ENCODE results near the gene OSBPL9.
A peak's percentile ranks its signal among the peaks of the same experiment; 100 is the strongest.

Gene OSBPL9

DNA sequence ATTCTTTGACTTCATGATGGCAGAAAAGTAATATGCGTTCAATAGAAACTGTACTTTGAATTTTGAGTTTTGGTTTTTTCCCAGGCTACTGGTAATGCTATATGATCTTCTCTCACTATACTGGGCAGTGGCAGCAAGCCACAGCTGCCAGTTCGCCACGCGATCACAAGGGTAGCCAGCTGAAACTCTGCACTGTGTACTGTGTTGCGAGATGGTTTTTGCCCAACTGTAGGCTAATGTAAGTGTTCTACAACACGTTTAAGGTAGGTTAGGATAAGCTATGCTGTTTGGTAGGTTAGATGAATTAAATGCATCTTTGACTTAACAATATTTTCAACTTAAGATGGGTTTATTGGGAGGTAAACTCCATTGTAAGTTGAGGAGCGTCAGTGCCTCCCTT is 138.5 kb downstream of the OSBPL9 start:
- WGBS, 2 experiments (ENCODE audit: insufficient coverage in 2 of 2), result 100% methylated on average over 2 of the region's 7 CpGs; no CpG with 5 or more reads in 1 of the 2 experiments
- Histone ChIP-seq H3K27ac (ENCODE audit: low read depth, low read length, severe bottlenecking) (no peak overlapping the region), H3K4me1 (ENCODE audit: control insufficient read depth, insufficient read depth, low read length, poor library complexity, severe bottlenecking) (no peaks in the 10 kb centered on the region), H3K4me3 (ENCODE audit: extremely low read depth, insufficient read depth, low read length, poor library complexity, severe bottlenecking) (no peak overlapping the region), H3K36me3 (ENCODE audit: control insufficient read depth, insufficient read depth, low read length) (peaks cover 45% of the 10 kb centered on the region), H3K9me3 (ENCODE audit: control insufficient read depth, low read length) (no peaks in the 10 kb centered on the region)

GRCh38 chr1:51756290-51756689 is 139.4 kb downstream of the OSBPL9 start:
- Histone ChIP-seq H3K9me3 (ENCODE audit: control insufficient read depth, low read length) (no peaks in the 10 kb centered on the region), H3K36me3 (ENCODE audit: control insufficient read depth, insufficient read depth, low read length) (peaks cover 41% of the 10 kb centered on the region), H3K4me3 (ENCODE audit: extremely low read depth, insufficient read depth, low read length, poor library complexity, severe bottlenecking) (no peak overlapping the region), H3K4me1 (ENCODE audit: control insufficient read depth, insufficient read depth, low read length, poor library complexity, severe bottlenecking) (no peaks in the 10 kb centered on the region), H3K27ac (ENCODE audit: low read depth, low read length, severe bottlenecking) (no peak overlapping the region)
- no CpG with 5 or more reads among the region's 2 CpGs for WGBS, 2 experiments (ENCODE audit: insufficient coverage in 2 of 2)

- no peak overlapping the region for H3K4me3 ChIP-seq (ENCODE audit: extremely low read depth, insufficient read depth, low read length, poor library complexity, severe bottlenecking)
- no peak overlapping the region for H3K27ac ChIP-seq (ENCODE audit: low read depth, low read length, severe bottlenecking)
- WGBS, 2 experiments (ENCODE audit: insufficient coverage in 2 of 2), result 87 to 100% methylated on average over 2 to 3 of the region's 4 CpGs
- no peaks in the 10 kb centered on the region for H3K4me1 ChIP-seq (ENCODE audit: control insufficient read depth, insufficient read depth, low read length, poor library complexity, severe bottlenecking)
- no peaks in the 10 kb centered on the region for H3K9me3 ChIP-seq (ENCODE audit: control insufficient read depth, low read length)
- H3K36me3 ChIP-seq (ENCODE audit: control insufficient read depth, insufficient read depth, low read length), result peaks cover 33% of the 10 kb centered on the region
Measured at GRCh38 chr1:51758310-51758709, 141.4 kb downstream of the OSBPL9 start.

DNA sequence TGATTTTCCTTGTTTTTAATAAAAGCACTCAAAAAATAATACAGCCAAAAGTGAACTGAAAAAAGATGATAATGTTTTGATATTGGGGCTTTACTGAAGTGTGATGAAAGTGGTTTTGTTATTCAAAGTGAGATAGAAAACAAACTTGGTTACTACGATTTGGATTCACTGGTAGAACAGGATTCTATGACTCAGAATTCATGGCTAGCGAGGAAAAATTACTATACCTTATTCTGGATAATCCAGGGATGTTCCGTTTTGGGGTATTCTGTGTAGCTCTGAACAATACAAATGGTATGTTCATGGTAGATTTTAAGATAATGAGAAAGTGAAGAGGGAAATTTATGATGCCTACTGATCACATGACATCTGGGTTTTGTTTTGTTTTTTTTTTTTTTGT is 144.0 kb downstream of the OSBPL9 start:
- WGBS, 2 experiments (ENCODE audit: insufficient coverage in 2 of 2), result 90% methylated on average over 2 of the region's 3 CpGs; no CpG with 5 or more reads in 1 of the 2 experiments
- H3K4me1 ChIP-seq (ENCODE audit: control insufficient read depth, insufficient read depth, low read length, poor library complexity, severe bottlenecking), result no peaks in the 10 kb centered on the region
- H3K4me3 ChIP-seq (ENCODE audit: extremely low read depth, insufficient read depth, low read length, poor library complexity, severe bottlenecking), result no peak overlapping the region
- no peak overlapping the region for H3K27ac ChIP-seq (ENCODE audit: low read depth, low read length, severe bottlenecking)
- peaks cover 31% of the 10 kb centered on the region for H3K36me3 ChIP-seq (ENCODE audit: control insufficient read depth, insufficient read depth, low read length)
- H3K9me3 ChIP-seq (ENCODE audit: control insufficient read depth, low read length), result no peaks in the 10 kb centered on the region

DNA sequence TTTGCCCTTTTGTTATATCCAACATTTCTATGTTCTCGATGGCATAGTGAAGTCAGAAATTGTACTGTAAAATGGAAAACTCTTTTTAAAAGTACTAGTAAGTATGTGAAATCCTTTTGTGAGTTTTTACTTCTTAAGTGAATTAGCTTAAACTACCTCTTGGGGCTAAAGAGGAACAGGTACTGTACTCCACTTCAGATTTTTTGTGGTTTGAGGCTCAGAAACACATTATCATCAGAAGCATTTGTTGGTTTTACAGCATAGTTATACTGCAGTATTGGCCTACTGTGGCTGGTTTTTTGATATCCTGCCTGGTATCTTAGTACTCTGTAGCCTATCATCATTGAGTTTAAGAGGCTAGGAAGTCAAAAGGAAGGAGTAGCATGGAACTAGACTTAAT is 144.5 kb downstream of the OSBPL9 start:
- Histone ChIP-seq H3K27ac (ENCODE audit: low read depth, low read length, severe bottlenecking) (no peak overlapping the region), H3K4me1 (ENCODE audit: control insufficient read depth, insufficient read depth, low read length, poor library complexity, severe bottlenecking) (no peaks in the 10 kb centered on the region), H3K4me3 (ENCODE audit: extremely low read depth, insufficient read depth, low read length, poor library complexity, severe bottlenecking) (no peak overlapping the region), H3K36me3 (ENCODE audit: control insufficient read depth, insufficient read depth, low read length) (peaks cover 34% of the 10 kb centered on the region), H3K9me3 (ENCODE audit: control insufficient read depth, low read length) (no peaks in the 10 kb centered on the region)
- WGBS, 2 experiments (ENCODE audit: insufficient coverage in 2 of 2), result no CpG with 5 or more reads among the region's 1 CpG

DNA sequence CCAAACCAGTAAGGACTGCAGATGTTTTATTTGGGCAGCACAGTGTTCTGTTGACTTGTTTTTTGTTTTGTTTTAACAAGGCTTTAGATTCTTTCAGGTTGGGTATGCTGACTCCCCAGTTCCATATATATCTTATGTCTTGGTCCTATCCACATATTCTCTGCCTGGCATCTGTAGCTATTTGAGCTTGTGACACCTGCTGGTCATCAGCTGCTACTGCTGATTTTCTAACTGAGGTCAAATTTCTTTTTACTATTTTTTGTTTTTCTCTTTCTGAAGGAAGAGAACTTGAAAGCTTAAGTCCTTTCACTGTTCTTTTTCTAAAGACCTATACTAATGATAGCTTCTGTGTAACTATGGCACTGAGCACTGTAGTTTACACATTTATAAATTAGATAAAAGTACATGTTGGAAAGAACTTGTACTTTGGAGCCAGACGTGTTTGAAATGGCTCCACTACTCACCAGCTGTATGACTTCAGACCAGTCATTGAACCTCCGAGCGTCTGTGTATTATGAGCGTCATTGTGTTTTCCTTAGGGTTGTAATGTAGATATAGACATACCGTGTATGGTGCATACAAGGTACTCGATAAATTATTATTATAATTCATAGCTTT is 152.2 kb downstream of the OSBPL9 start:
- Histone ChIP-seq H3K4me1 (ENCODE audit: control insufficient read depth, insufficient read depth, low read length, poor library complexity, severe bottlenecking) (no peaks in the 10 kb centered on the region), H3K36me3 (ENCODE audit: control insufficient read depth, insufficient read depth, low read length) (peaks cover 75% of the 10 kb centered on the region)

GRCh38 chr1:51776408-51776807 is 159.5 kb downstream of the OSBPL9 start:
- H3K27ac ChIP-seq (ENCODE audit: low read depth, low read length, severe bottlenecking), result no peak overlapping the region
- H3K36me3 ChIP-seq (ENCODE audit: control insufficient read depth, insufficient read depth, low read length), result peaks cover 92% of the 10 kb centered on the region
- no peaks in the 10 kb centered on the region for H3K9me3 ChIP-seq (ENCODE audit: control insufficient read depth, low read length)
- no peak overlapping the region for H3K4me3 ChIP-seq (ENCODE audit: extremely low read depth, insufficient read depth, low read length, poor library complexity, severe bottlenecking)
- H3K4me1 ChIP-seq (ENCODE audit: control insufficient read depth, insufficient read depth, low read length, poor library complexity, severe bottlenecking), result peaks cover 3% of the 10 kb centered on the region

More for the DNA sequence above, 152.2 kb downstream of the OSBPL9 start:
- Histone ChIP-seq H3K4me3 (ENCODE audit: extremely low read depth, insufficient read depth, low read length, poor library complexity, severe bottlenecking) (no peak overlapping the region), H3K9me3 (ENCODE audit: control insufficient read depth, low read length) (no peaks in the 10 kb centered on the region), H3K27ac (ENCODE audit: low read depth, low read length, severe bottlenecking) (no peak overlapping the region)
- WGBS, 2 experiments (ENCODE audit: insufficient coverage in 2 of 2), result no CpG with 5 or more reads among the region's 6 CpGs

DNA sequence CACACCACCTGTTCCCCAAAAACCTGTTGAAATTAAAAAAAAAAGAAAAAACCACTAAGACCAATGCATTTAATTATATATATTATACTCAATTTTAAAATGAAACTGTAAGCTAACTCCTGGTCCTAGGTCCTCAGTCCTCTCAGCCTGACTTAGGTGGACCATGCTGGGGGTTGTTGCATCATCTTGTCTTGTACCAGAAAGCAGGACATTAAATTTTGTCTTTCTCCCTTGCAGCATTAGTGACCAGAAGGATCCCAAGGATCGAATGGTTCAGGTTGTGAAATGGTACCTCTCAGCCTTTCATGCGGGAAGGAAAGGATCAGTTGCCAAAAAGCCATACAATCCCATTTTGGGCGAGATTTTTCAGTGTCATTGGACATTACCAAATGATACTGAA is 164.0 kb downstream of the OSBPL9 start:
- Histone ChIP-seq H3K27ac (ENCODE audit: low read depth, low read length, severe bottlenecking) (no peak overlapping the region), H3K36me3 (ENCODE audit: control insufficient read depth, insufficient read depth, low read length) (peaks cover 94% of the 10 kb centered on the region), H3K9me3 (ENCODE audit: control insufficient read depth, low read length) (no peaks in the 10 kb centered on the region), H3K4me1 (ENCODE audit: control insufficient read depth, insufficient read depth, low read length, poor library complexity, severe bottlenecking) (peaks cover 26% of the 10 kb centered on the region), H3K4me3 (ENCODE audit: extremely low read depth, insufficient read depth, low read length, poor library complexity, severe bottlenecking) (no peak overlapping the region)
- WGBS, 2 experiments (ENCODE audit: insufficient coverage in 2 of 2), result 100% methylated on average over 1 to 2 of the region's 3 CpGs

DNA sequence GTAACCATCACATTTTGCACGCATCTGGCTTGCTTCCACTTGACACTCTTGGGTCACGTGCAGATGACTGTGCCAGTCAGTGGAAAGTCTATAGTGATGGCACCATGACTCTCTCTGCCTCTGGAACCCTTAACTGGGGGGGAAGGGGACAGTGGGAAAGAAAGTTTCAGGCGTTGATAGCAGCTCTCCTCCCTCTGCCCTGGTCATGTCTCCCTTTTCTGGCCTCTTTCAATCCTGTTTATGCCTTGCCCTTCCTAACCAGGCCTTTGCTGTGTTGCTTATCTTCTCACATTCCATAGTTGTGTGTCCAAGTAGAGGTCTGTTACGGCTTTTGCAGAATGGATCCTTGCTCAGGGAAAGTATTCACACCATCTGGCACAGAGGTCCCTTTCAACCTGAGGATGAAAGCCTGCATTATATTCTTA is 168.1 kb downstream of the OSBPL9 start:
- H3K4me3 ChIP-seq (ENCODE audit: extremely low read depth, insufficient read depth, low read length, poor library complexity, severe bottlenecking), result no peak overlapping the region
- H3K36me3 ChIP-seq (ENCODE audit: control insufficient read depth, insufficient read depth, low read length), result peaks cover 96% of the 10 kb centered on the region
- no peaks in the 10 kb centered on the region for H3K9me3 ChIP-seq (ENCODE audit: control insufficient read depth, low read length)
- H3K4me1 ChIP-seq (ENCODE audit: control insufficient read depth, insufficient read depth, low read length, poor library complexity, severe bottlenecking), result peaks cover 24% of the 10 kb centered on the region
- WGBS, 2 experiments (ENCODE audit: insufficient coverage in 2 of 2), result 82 to 88% methylated on average over 3 to 4 of the region's 4 CpGs
- H3K27ac ChIP-seq (ENCODE audit: low read depth, low read length, severe bottlenecking), result peak overlapping the region; percentile 84

DNA sequence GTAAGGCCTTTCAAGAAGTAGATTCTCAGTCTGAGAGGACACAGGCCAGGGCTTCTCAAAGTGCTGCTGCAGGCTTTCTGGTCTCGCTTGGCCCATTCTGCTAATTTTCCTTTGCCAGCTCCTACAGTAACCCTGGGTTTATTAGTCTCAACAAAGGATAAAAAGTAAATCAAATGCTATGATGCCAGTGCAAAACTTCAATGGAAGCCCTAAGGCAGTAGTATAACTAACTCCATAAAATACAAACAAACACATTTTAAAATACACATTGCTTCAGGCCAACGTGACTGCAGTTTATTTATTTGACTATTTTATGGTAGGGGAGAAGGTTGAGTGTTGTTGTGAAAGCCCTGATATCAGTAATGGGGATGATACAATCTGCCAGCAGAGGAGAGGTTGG is 172.0 kb downstream of the OSBPL9 start:
- peaks cover 19% of the 10 kb centered on the region for H3K4me1 ChIP-seq (ENCODE audit: control insufficient read depth, insufficient read depth, low read length, poor library complexity, severe bottlenecking)
- no peak overlapping the region for H3K4me3 ChIP-seq (ENCODE audit: extremely low read depth, insufficient read depth, low read length, poor library complexity, severe bottlenecking)
- H3K36me3 ChIP-seq (ENCODE audit: control insufficient read depth, insufficient read depth, low read length), result peaks cover 94% of the 10 kb centered on the region
- H3K9me3 ChIP-seq (ENCODE audit: control insufficient read depth, low read length), result no peaks in the 10 kb centered on the region
- no peak overlapping the region for H3K27ac ChIP-seq (ENCODE audit: low read depth, low read length, severe bottlenecking)
- 100% methylated on average over 1 of the region's 2 CpGs; no CpG with 5 or more reads in 1 of the 2 experiments for WGBS, 2 experiments (ENCODE audit: insufficient coverage in 2 of 2)

GRCh38 chr1:51789342-51789741 is 172.4 kb downstream of the OSBPL9 start:
- no peak overlapping the region for H3K27ac ChIP-seq (ENCODE audit: low read depth, low read length, severe bottlenecking)
- H3K4me3 ChIP-seq (ENCODE audit: extremely low read depth, insufficient read depth, low read length, poor library complexity, severe bottlenecking), result no peak overlapping the region
- WGBS, 2 experiments (ENCODE audit: insufficient coverage in 2 of 2), result no CpG with 5 or more reads among the region's 1 CpG
- H3K9me3 ChIP-seq (ENCODE audit: control insufficient read depth, low read length), result no peaks in the 10 kb centered on the region
- peaks cover 94% of the 10 kb centered on the region for H3K36me3 ChIP-seq (ENCODE audit: control insufficient read depth, insufficient read depth, low read length)
- peaks cover 15% of the 10 kb centered on the region for H3K4me1 ChIP-seq (ENCODE audit: control insufficient read depth, insufficient read depth, low read length, poor library complexity, severe bottlenecking)
